GM12892 (cell line): ENCODE data around the gene CAPZB. TPM values are rescaled to one million over a fixed set of nuclear protein-coding genes. Genes with fewer than 3 reads are reported as not detected.
A peak's percentile ranks its signal among the peaks of the same experiment; 100 is the strongest.
"Not testable (repeated sequence)": the region's sequence is repeated elsewhere in the genome, so short reads cannot be mapped to it uniquely, and the experiment has no call there.

Experiments used
- DNase-seq: peaks from one replicate; pipeline ENCODE4 v3.0.0; 2011; ENCODE audit not compliant: insufficient read length
- FAIRE-seq: peaks from 2 replicates; lab custom pipeline; 2011; peaks lifted over from hg19 to GRCh38; lab: Jason Lieb, UNC
- POLR2A ChIP-seq: IDR thresholded peaks from 2 replicates; pipeline ENCODE4 v1.6.1; 2011; ENCODE audit warnings: low read depth, low read length, control low read depth
- POLR2AphosphoS5 ChIP-seq: IDR thresholded peaks from 2 replicates; pipeline ENCODE4 v1.6.1; 2011; ENCODE audit warnings: low read depth, low read length, control low read depth
- TAF1 ChIP-seq: IDR thresholded peaks from 2 replicates; pipeline ENCODE4 v1.6.1; 2011; ENCODE audit warnings: low read depth, mild to moderate bottlenecking, control low read depth, low read length, borderline replicate concordance
- polyA plus RNA-seq: library from polyadenylated mRNA; unstranded; fragments of >200 nt; gene quantifications from one replicate; pipeline ENCODE4 v1.2.1, GENCODE V29; 2012; ENCODE audit warnings: missing spikeins, inconsistent platforms; ENCODE audit not compliant: missing spikeins

CAPZB gene
- polyA plus RNA-seq, result 251 TPM

GRCh38 chr1:19485362-19486187 is at the start of gene CAPZB:
Gene CAPZB, minus strand, starts transcription at chr1:19485539. Its CDS starts 101 bp downstream, at chr1:19485438.
- peak; percentile 91 for FAIRE-seq
- TF ChIP-seq POLR2A (peak; percentile 93), TAF1 (peak; percentile 17; the same call in 1 of the 2 replicates), POLR2AphosphoS5 (peak; percentile 85)
- peak; percentile 97 for DNase-seq

- DNase-seq (no peak), FAIRE-seq (no peak)
- no peak for TF ChIP-seq TAF1
- no peak for TF ChIP-seq POLR2AphosphoS5
- no peak for TF ChIP-seq POLR2A
Observed at GRCh38 chr1:19534281-19534680, 48.9 kb upstream of the CAPZB start.

GRCh38 chr1:19533626-19534025 is 48.3 kb upstream of the CAPZB start:
- no peak for FAIRE-seq
- no peak for TF ChIP-seq POLR2AphosphoS5
- no peak for TF ChIP-seq TAF1
- DNase-seq, result no peak

GRCh38 chr1:19532519-19532918 is 47.2 kb upstream of the CAPZB start:
- FAIRE-seq (no peak), DNase-seq (no peak)
- TF ChIP-seq TAF1 (no peak), POLR2AphosphoS5 (no peak), POLR2A (no peak)

GRCh38 chr1:19529664-19530063 is 44.3 kb upstream of the CAPZB start:
- FAIRE-seq (no peak), DNase-seq (no peak)
- no peak for TF ChIP-seq TAF1
- TF ChIP-seq POLR2A, result no peak
- no peak for TF ChIP-seq POLR2AphosphoS5

GRCh38 chr1:19528438-19528837 is 43.1 kb upstream of the CAPZB start:
- DNase-seq (no peak), FAIRE-seq (no peak)

GRCh38 chr1:19525607-19526545 is 40.5 kb upstream of the CAPZB start:
- TF ChIP-seq POLR2A, result no peak
- no peak for TF ChIP-seq POLR2AphosphoS5
- TF ChIP-seq TAF1, result no peak
- FAIRE-seq, result no peak
- DNase-seq, result no peak

More at GRCh38 chr1:19528438-19528837, 43.1 kb upstream of the CAPZB start:
- TF ChIP-seq TAF1 (no peak), POLR2A (no peak), POLR2AphosphoS5 (no peak)

GRCh38 chr1:19524791-19525190 is 39.5 kb upstream of the CAPZB start:
- DNase-seq (no peak), FAIRE-seq (no peak)
- no peak for TF ChIP-seq TAF1
- no peak for TF ChIP-seq POLR2A
- no peak for TF ChIP-seq POLR2AphosphoS5

- FAIRE-seq, DNase-seq: not testable (repeated sequence)
Observed at GRCh38 chr1:19522570-19522969, 37.2 kb upstream of the CAPZB start.

GRCh38 chr1:19521411-19521810 is 36.1 kb upstream of the CAPZB start:
- DNase-seq (no peak), FAIRE-seq (no peak)
- TF ChIP-seq POLR2AphosphoS5 (no peak), POLR2A (no peak), TAF1 (no peak)

- DNase-seq (no peak), FAIRE-seq (no peak)
- TF ChIP-seq POLR2A (no peak), POLR2AphosphoS5 (no peak), TAF1 (no peak)
Observed at GRCh38 chr1:19517017-19517416, 31.7 kb upstream of the CAPZB start.

- DNase-seq, result no peak
- TF ChIP-seq TAF1, result no peak
- TF ChIP-seq POLR2A, result no peak
- no peak for TF ChIP-seq POLR2AphosphoS5
- FAIRE-seq, result no peak
Observed at GRCh38 chr1:19515201-19515600, 29.9 kb upstream of the CAPZB start.

- FAIRE-seq (no peak), DNase-seq (no peak)
- TF ChIP-seq POLR2AphosphoS5 (no peak), POLR2A (no peak), TAF1 (no peak)
Observed at GRCh38 chr1:19514391-19514831, 29.1 kb upstream of the CAPZB start.
